ENCODE results near the gene THOC5. TPM values are rescaled to one million over a fixed set of nuclear protein-coding genes. Genes with fewer than 3 reads are reported as not detected.
A peak's percentile ranks its signal among the peaks of the same experiment; 100 is the strongest.
"Not testable (repeated sequence)": the region's sequence is repeated elsewhere in the genome, so short reads cannot be mapped to it uniquely, and the experiment has no call there.

Gene THOC5
- 32.8 TPM for polyA plus RNA-seq (2013, experiment 1 of 2)
- 35.4 TPM for polyA plus RNA-seq (2013, experiment 2 of 2)

GRCh38 chr22:29553351-29554224 is at the start of gene THOC5:
THOC5 (minus strand) TSS chr22:29553757; CDS start chr22:29549147, 4,610 bp downstream.
- peak within 1 kb of the TSS; percentile 73 for H2AK5ac ChIP-seq (ENCODE audit: low read length, severe bottlenecking)
- peak within 1 kb of the TSS; percentile 74 to 78 for H3K18ac ChIP-seq (ENCODE audit: low read depth in 1 of 2, low read length in 2 of 2)
- peak within 1 kb of the TSS; percentile 80 for H2BK120ac ChIP-seq (ENCODE audit: low read depth, low read length)
- peak within 1 kb of the TSS; percentile 67 for H2BK5ac ChIP-seq (ENCODE audit: low read depth, low read length, poor library complexity, severe bottlenecking)
- H3K4me3 ChIP-seq (ENCODE audit: insufficient read depth in 1 of 2, low read depth in 1 of 2, low read length in 2 of 2), result peak within 1 kb of the TSS; percentile 77 to 96
- whole genome bisulfite sequencing, result 2% methylated on average over 37 of the region's 44 CpGs
- H3K27me3 ChIP-seq (ENCODE audit: control insufficient read depth in 1 of 2, insufficient read depth in 1 of 2, low read length in 2 of 2), result no peaks in the 10 kb centered on the region
- no peaks in the 10 kb centered on the region for H3K4me1 ChIP-seq (ENCODE audit: control insufficient read depth, insufficient read depth, low read depth, low read length)
- H2BK12ac ChIP-seq (ENCODE audit: low read length in 2 of 2), result peak within 1 kb of the TSS in 1 of 2 experiments; percentile 41
- H2AFZ ChIP-seq (ENCODE audit: low read depth, low read length), result peak within 1 kb of the TSS; percentile 54
- peak within 1 kb of the TSS; percentile 76 for H3K4me2 ChIP-seq (ENCODE audit: low read length, poor library complexity, severe bottlenecking)
- H3K14ac ChIP-seq (ENCODE audit: low read length in 2 of 2), result peak within 1 kb of the TSS in 1 of 2 experiments; percentile 77
- H2BK15ac ChIP-seq (ENCODE audit: low read depth, poor library complexity, severe bottlenecking), result peak within 1 kb of the TSS; percentile 77
- DNase-seq, result peak; percentile 97
- H4K91ac ChIP-seq (ENCODE audit: low read length), result peak within 1 kb of the TSS; percentile 59
- peaks cover 52 to 53% of the 10 kb centered on the region in 2 experiments for H3K36me3 ChIP-seq (ENCODE audit: control insufficient read depth in 1 of 2, insufficient read depth in 2 of 2, low read depth in 1 of 2, low read length in 2 of 2)
- peak within 1 kb of the TSS; percentile 90 for H3K27ac ChIP-seq (ENCODE audit: low read length, poor library complexity, severe bottlenecking)
- peak within 1 kb of the TSS; percentile 97 for H3K9ac ChIP-seq (ENCODE audit: low read length)
- H3K4ac ChIP-seq (ENCODE audit: low read depth in 1 of 2, low read length in 2 of 2), result peak within 1 kb of the TSS; percentile 67 to 74
- H4K8ac ChIP-seq (ENCODE audit: low read length), result peak within 1 kb of the TSS; percentile 63
- H3K9me3 ChIP-seq (ENCODE audit: control insufficient read depth, low read length), result no peaks in the 10 kb centered on the region
- no peak within 1 kb of the TSS for H3K23ac ChIP-seq (ENCODE audit: low read length in 2 of 2)
- H3K79me1 ChIP-seq (replicated peaks; ENCODE audit: low read length, poor library complexity, severe bottlenecking), result peaks cover 22% of the 10 kb centered on the region

GRCh38 chr22:29598684-29599020 is 45.1 kb upstream of the THOC5 start:
- no peaks in the 10 kb centered on the region for H3K27me3 ChIP-seq (ENCODE audit: control insufficient read depth in 1 of 2, insufficient read depth in 1 of 2, low read length in 2 of 2)
- H3K18ac ChIP-seq (ENCODE audit: low read depth in 1 of 2, low read length in 2 of 2), result no peak overlapping the region
- no peak overlapping the region for H3K4me3 ChIP-seq (ENCODE audit: insufficient read depth in 1 of 2, low read depth in 1 of 2, low read length in 2 of 2)
- WGBS, result 93% methylated on average over 2 of the region's 3 CpGs
- no peak overlapping the region for H3K4me2 ChIP-seq (ENCODE audit: low read length, poor library complexity, severe bottlenecking)
- no peaks in the 10 kb centered on the region for H3K9me3 ChIP-seq (ENCODE audit: control insufficient read depth, low read length)
- no peak overlapping the region for H4K91ac ChIP-seq (ENCODE audit: low read length)
- H3K27ac ChIP-seq (ENCODE audit: low read length, poor library complexity, severe bottlenecking), result no peak overlapping the region
- H2AFZ ChIP-seq (ENCODE audit: low read depth, low read length), result no peak overlapping the region
- H2BK15ac ChIP-seq (ENCODE audit: low read depth, poor library complexity, severe bottlenecking), result no peak overlapping the region
- H2BK120ac ChIP-seq (ENCODE audit: low read depth, low read length), result no peak overlapping the region
- no peak overlapping the region for H2BK5ac ChIP-seq (ENCODE audit: low read depth, low read length, poor library complexity, severe bottlenecking)
- no peak for DNase-seq
- H2AK5ac ChIP-seq (ENCODE audit: low read length, severe bottlenecking), result no peak overlapping the region
- H4K8ac ChIP-seq (ENCODE audit: low read length), result no peak overlapping the region
- H3K4ac ChIP-seq (ENCODE audit: low read depth in 1 of 2, low read length in 2 of 2), result no peak overlapping the region
- no peak overlapping the region for H3K23ac ChIP-seq (ENCODE audit: low read length in 2 of 2)
- no peak overlapping the region for H2BK12ac ChIP-seq (ENCODE audit: low read length in 2 of 2)
- H3K4me1 ChIP-seq (ENCODE audit: control insufficient read depth, insufficient read depth, low read depth, low read length), result peaks cover 9% of the 10 kb centered on the region
- H3K9ac ChIP-seq (ENCODE audit: low read length), result no peak overlapping the region
- H3K36me3 ChIP-seq (ENCODE audit: control insufficient read depth in 1 of 2, insufficient read depth in 2 of 2, low read depth in 1 of 2, low read length in 2 of 2), result no peaks in the 10 kb centered on the region
- no peaks in the 10 kb centered on the region for H3K79me1 ChIP-seq (replicated peaks; ENCODE audit: low read length, poor library complexity, severe bottlenecking)
- no peak overlapping the region for H3K14ac ChIP-seq (ENCODE audit: low read length in 2 of 2)

GRCh38 chr22:29597871-29598683 is 44.5 kb upstream of the THOC5 start:
- H3K4me1 ChIP-seq (ENCODE audit: control insufficient read depth, insufficient read depth, low read depth, low read length); H3K4ac ChIP-seq (ENCODE audit: low read depth in 1 of 2, low read length in 2 of 2); H2BK15ac ChIP-seq (ENCODE audit: low read depth, poor library complexity, severe bottlenecking); H3K9ac ChIP-seq (ENCODE audit: low read length); DNase-seq; H3K14ac ChIP-seq (ENCODE audit: low read length in 2 of 2); H3K9me3 ChIP-seq (ENCODE audit: control insufficient read depth, low read length); H4K91ac ChIP-seq (ENCODE audit: low read length); H3K27me3 ChIP-seq (ENCODE audit: control insufficient read depth in 1 of 2, insufficient read depth in 1 of 2, low read length in 2 of 2); H3K18ac ChIP-seq (ENCODE audit: low read depth in 1 of 2, low read length in 2 of 2); H3K4me2 ChIP-seq (ENCODE audit: low read length, poor library complexity, severe bottlenecking); H2AK5ac ChIP-seq (ENCODE audit: low read length, severe bottlenecking); H3K79me1 ChIP-seq (replicated peaks; ENCODE audit: low read length, poor library complexity, severe bottlenecking); H3K23ac ChIP-seq (ENCODE audit: low read length in 2 of 2); H3K4me3 ChIP-seq (ENCODE audit: insufficient read depth in 1 of 2, low read depth in 1 of 2, low read length in 2 of 2); H2AFZ ChIP-seq (ENCODE audit: low read depth, low read length); H2BK5ac ChIP-seq (ENCODE audit: low read depth, low read length, poor library complexity, severe bottlenecking); H2BK12ac ChIP-seq (ENCODE audit: low read length in 2 of 2); H3K36me3 ChIP-seq (ENCODE audit: control insufficient read depth in 1 of 2, insufficient read depth in 2 of 2, low read depth in 1 of 2, low read length in 2 of 2); H3K27ac ChIP-seq (ENCODE audit: low read length, poor library complexity, severe bottlenecking); H2BK120ac ChIP-seq (ENCODE audit: low read depth, low read length): not testable (repeated sequence)
- WGBS, result 80% methylated on average over 52 of the region's 57 CpGs
- H4K8ac ChIP-seq (ENCODE audit: low read length), result peak overlapping the region; percentile 28

GRCh38 chr22:29596408-29596807 is 42.9 kb upstream of the THOC5 start:
- no peak overlapping the region for H4K8ac ChIP-seq (ENCODE audit: low read length)
- H3K27ac ChIP-seq (ENCODE audit: low read length, poor library complexity, severe bottlenecking), result no peak overlapping the region
- H3K23ac ChIP-seq (ENCODE audit: low read length in 2 of 2), result no peak overlapping the region
- no peak overlapping the region for H4K91ac ChIP-seq (ENCODE audit: low read length)
- peaks cover 3% of the 10 kb centered on the region for H3K4me1 ChIP-seq (ENCODE audit: control insufficient read depth, insufficient read depth, low read depth, low read length)
- no peak overlapping the region for H2AFZ ChIP-seq (ENCODE audit: low read depth, low read length)
- H2BK120ac ChIP-seq (ENCODE audit: low read depth, low read length), result no peak overlapping the region
- H3K14ac ChIP-seq (ENCODE audit: low read length in 2 of 2), result no peak overlapping the region
- no peaks in the 10 kb centered on the region for H3K79me1 ChIP-seq (replicated peaks; ENCODE audit: low read length, poor library complexity, severe bottlenecking)
- H3K36me3 ChIP-seq (ENCODE audit: control insufficient read depth in 1 of 2, insufficient read depth in 2 of 2, low read depth in 1 of 2, low read length in 2 of 2), result no peaks in the 10 kb centered on the region
- no peak for DNase-seq
- H3K4me3 ChIP-seq (ENCODE audit: insufficient read depth in 1 of 2, low read depth in 1 of 2, low read length in 2 of 2), result no peak overlapping the region
- WGBS, result 92% methylated on average over 10 of the region's 10 CpGs
- no peak overlapping the region for H2BK15ac ChIP-seq (ENCODE audit: low read depth, poor library complexity, severe bottlenecking)
- H3K9me3 ChIP-seq (ENCODE audit: control insufficient read depth, low read length), result no peaks in the 10 kb centered on the region
- no peak overlapping the region for H3K4me2 ChIP-seq (ENCODE audit: low read length, poor library complexity, severe bottlenecking)
- no peak overlapping the region for H2BK5ac ChIP-seq (ENCODE audit: low read depth, low read length, poor library complexity, severe bottlenecking)
- H2AK5ac ChIP-seq (ENCODE audit: low read length, severe bottlenecking), result no peak overlapping the region
- H3K27me3 ChIP-seq (ENCODE audit: control insufficient read depth in 1 of 2, insufficient read depth in 1 of 2, low read length in 2 of 2), result no peaks in the 10 kb centered on the region
- no peak overlapping the region for H2BK12ac ChIP-seq (ENCODE audit: low read length in 2 of 2)
- H3K18ac ChIP-seq (ENCODE audit: low read depth in 1 of 2, low read length in 2 of 2), result no peak overlapping the region
- no peak overlapping the region for H3K9ac ChIP-seq (ENCODE audit: low read length)
- no peak overlapping the region for H3K4ac ChIP-seq (ENCODE audit: low read depth in 1 of 2, low read length in 2 of 2)
